H1 (cell line): ENCODE results near the gene CELF4. TPM values are rescaled to one million over a fixed set of nuclear protein-coding genes. Genes with fewer than 3 reads are reported as not detected.

ENCODE experiments used
- CTCF ChIA-PET: fragments of 300-600 bp; sonication (Branson Sonifier 250); formaldehyde crosslinking; loops from one replicate; lab custom pipeline; 2021; ENCODE audit not compliant: partially characterized antibody; lab: Charles Lee
- POLR2A ChIA-PET: fragments of 300-600 bp; sonication (Branson Sonifier 250); formaldehyde crosslinking; loops from one replicate; lab custom pipeline; 2021; ENCODE audit warnings: inconsistent platforms; ENCODE audit not compliant: partially characterized antibody; lab: Charles Lee
- DNase-seq, 2 experiments: peaks; one replicate each; pipeline versions ENCODE4 v3.0.0 to v3.0.0-alpha.2; 2010 to 2022; ENCODE audit warnings: low spot score in 2 of 2, low read depth in 1 of 2, mixed read lengths in 1 of 2
- FAIRE-seq: peaks from 2 replicates; lab custom pipeline; 2011; peaks lifted over from hg19 to GRCh38; lab: Jason Lieb, UNC
- H2AFZ ChIP-seq: 2 replicates; pipeline ENCODE4 v1.8.1; 2012; ENCODE audit warnings: low read length, inconsistent platforms
- H2AK5ac ChIP-seq: 2 replicates; pipeline ENCODE4 v1.6.1; 2013; ENCODE audit warnings: low read depth, low read length
- H2BK120ac ChIP-seq: replicated peaks from 2 replicates; pipeline ENCODE3; 2013; ENCODE audit warnings: low read depth, low read length, inconsistent platforms
- H2BK12ac ChIP-seq: 2 replicates; pipeline ENCODE4 v1.6.1; 2013; ENCODE audit warnings: low read depth, low read length
- H2BK15ac ChIP-seq: 2 replicates; pipeline ENCODE4 v1.6.1; 2013; ENCODE audit warnings: low read length
- H2BK20ac ChIP-seq: 2 replicates; pipeline ENCODE4 v1.6.1; 2013; ENCODE audit warnings: low read length
- H2BK5ac ChIP-seq: 2 replicates; pipeline ENCODE4 v1.6.1; 2013; ENCODE audit warnings: low read depth, low read length
- H3K14ac ChIP-seq: 2 replicates; pipeline ENCODE4 v1.6.1; 2013; ENCODE audit warnings: inconsistent platforms; ENCODE audit not compliant: insufficient read length
- H3K18ac ChIP-seq: 2 replicates; pipeline ENCODE4 v1.6.1; 2013; ENCODE audit warnings: low read length; ENCODE audit errors: extremely low read depth
- H3K23ac ChIP-seq: 2 replicates; pipeline ENCODE4 v1.6.1; 2013; ENCODE audit warnings: inconsistent platforms; ENCODE audit not compliant: insufficient read length
- H3K23me2 ChIP-seq: 2 replicates; pipeline ENCODE4 v1.6.1; 2013; ENCODE audit warnings: low read depth, low read length
- H3K27ac ChIP-seq: 2 replicates; pipeline ENCODE4 v1.6.1; 2011; ENCODE audit warnings: low read depth, low read length, inconsistent platforms
- H3K27me3 ChIP-seq, 4 experiments: replicated peaks in 1 of 4; 1 replicate in 1 of 4; 2 replicates in 3 of 4; pipeline versions ENCODE4 v1.6.1 to v1.8.1; 2011 to 2013; ENCODE audit warnings: low read length in 3 of 4, mild to moderate bottlenecking in 3 of 4, inconsistent platforms in 2 of 4, mixed read lengths in 2 of 4, moderate library complexity in 1 of 4; ENCODE audit not compliant: control insufficient read depth in 3 of 4, insufficient read depth in 3 of 4; ENCODE audit errors: extremely low read depth in 1 of 4
- H3K36me3 ChIP-seq, 4 experiments: 2 replicates each; pipeline versions ENCODE4 v1.6.1 to v1.8.1; 2011 to 2013; ENCODE audit warnings: mild to moderate bottlenecking in 4 of 4, low read length in 3 of 4, moderate library complexity in 2 of 4, control low read depth in 1 of 4, inconsistent platforms in 1 of 4; ENCODE audit not compliant: insufficient read depth in 4 of 4, control insufficient read depth in 2 of 4
- H3K4ac ChIP-seq: replicated peaks from 2 replicates; pipeline ENCODE3; 2013; ENCODE audit warnings: low read length, low read depth, mixed read lengths, inconsistent platforms; ENCODE audit not compliant: insufficient read length
- H3K4me1 ChIP-seq, 4 experiments: replicated peaks in 1 of 4; 1 replicate in 1 of 4; 2 replicates in 3 of 4; pipeline versions ENCODE4 v1.6.1 to v1.8.1; 2011 to 2013; ENCODE audit warnings: low read length in 3 of 4, inconsistent platforms in 2 of 4, mixed read lengths in 1 of 4; ENCODE audit not compliant: insufficient read depth in 4 of 4, control insufficient read depth in 3 of 4
- H3K4me2 ChIP-seq, 2 experiments: 2 replicates each; pipeline versions ENCODE4 v1.6.1 to v1.8.1; 2011 to 2013; ENCODE audit warnings: low read depth in 2 of 2, low read length in 2 of 2, control low read depth in 1 of 2, inconsistent platforms in 1 of 2, mild to moderate bottlenecking in 1 of 2; ENCODE audit not compliant: insufficient read depth in 1 of 2
- H3K4me3 ChIP-seq, 4 experiments: fragments of 200-600, 300-600 bp in 1 of 4; sonication (generic), shearing (Covaris generic), sonication (Bioruptor Twin) in 1 of 4; 2 replicates each; pipeline versions ENCODE4 v1.5.1 to v1.8.1; 2011 to 2016; ENCODE audit warnings: low read length in 4 of 4, low read depth in 3 of 4, control low read depth in 2 of 4, inconsistent platforms in 2 of 4, mild to moderate bottlenecking in 2 of 4, mixed read lengths in 1 of 4, moderate library complexity in 1 of 4; ENCODE audit not compliant: insufficient read depth in 2 of 4; ENCODE audit errors: extremely low read depth in 1 of 4
- H3K56ac ChIP-seq: replicated peaks from 2 replicates; pipeline ENCODE3; 2013; ENCODE audit warnings: low read depth, mild to moderate bottlenecking, mixed read lengths, low read length, inconsistent platforms; ENCODE audit not compliant: insufficient read length
- H3K79me1 ChIP-seq: 2 replicates; pipeline ENCODE4 v1.6.1; 2013; ENCODE audit warnings: low read depth, low read length, control low read depth
- H3K79me2 ChIP-seq, 2 experiments: 2 replicates each; pipeline versions ENCODE4 v1.6.1 to v1.8.1; 2012 to 2013; ENCODE audit warnings: low read length in 2 of 2, mild to moderate bottlenecking in 2 of 2, inconsistent platforms in 1 of 2; ENCODE audit not compliant: insufficient read depth in 2 of 2, control insufficient read depth in 1 of 2
- H3K9ac ChIP-seq, 4 experiments: replicated peaks in 1 of 4; 1 replicate in 1 of 4; 2 replicates in 3 of 4; pipeline versions ENCODE4 v1.6.1 to v1.8.1; 2011 to 2013; ENCODE audit warnings: low read depth in 3 of 4, low read length in 3 of 4, control low read depth in 2 of 4, mild to moderate bottlenecking in 2 of 4, moderate library complexity in 2 of 4, inconsistent platforms in 1 of 4; ENCODE audit errors: extremely low read depth in 1 of 4
- H3K9me3 ChIP-seq, 2 experiments: 2 replicates each; pipeline versions ENCODE4 v1.6.1 to v1.8.1; 2012 to 2013; ENCODE audit warnings: mild to moderate bottlenecking in 2 of 2, moderate library complexity in 2 of 2, control low read depth in 1 of 2, inconsistent platforms in 1 of 2, low read depth in 1 of 2, low read length in 1 of 2, mixed read lengths in 1 of 2; ENCODE audit not compliant: insufficient read depth in 2 of 2
- H4K20me1 ChIP-seq, 2 experiments: replicated peaks in 1 of 2; 2 replicates each; pipeline versions ENCODE3 to v1.8.1; 2011 to 2013; ENCODE audit warnings: inconsistent platforms in 2 of 2, low read length in 2 of 2, mild to moderate bottlenecking in 1 of 2; ENCODE audit not compliant: insufficient read depth in 2 of 2, control insufficient read depth in 1 of 2
- H4K5ac ChIP-seq: 2 replicates; pipeline ENCODE4 v1.6.1; 2013; ENCODE audit warnings: low read length, low read depth, mixed read lengths, inconsistent platforms; ENCODE audit not compliant: insufficient read length
- H4K8ac ChIP-seq: 2 replicates; pipeline ENCODE4 v1.8.0; 2013; ENCODE audit warnings: mild to moderate bottlenecking, moderate library complexity, low read length, inconsistent platforms; ENCODE audit not compliant: insufficient read depth; ENCODE audit errors: extremely low read depth
- H4K91ac ChIP-seq: replicated peaks from 2 replicates; pipeline ENCODE3; 2013; ENCODE audit warnings: low read length, mixed read lengths, inconsistent platforms; ENCODE audit not compliant: insufficient read length
- HDAC2 ChIP-seq, 2 experiments: fragments of 300-600 bp in 1 of 2; sonication (generic) in 1 of 2; IDR thresholded peaks; 2 replicates each; pipeline ENCODE4 v1.6.1; 2011 to 2012; ENCODE audit warnings: low read depth in 2 of 2, low read length in 2 of 2, mild to moderate bottlenecking in 2 of 2, moderate library complexity in 2 of 2, borderline replicate concordance in 1 of 2, inconsistent platforms in 1 of 2
- JUND ChIP-seq: IDR thresholded peaks from 2 replicates; pipeline ENCODE4 v1.6.1; 2011; ENCODE audit warnings: mild to moderate bottlenecking, improper control_type of control experiment, low read length
- RAD21 ChIP-seq, 2 experiments: IDR thresholded peaks in 1 of 2; conservative IDR thresholded peaks in 1 of 2; 2 replicates each; pipeline ENCODE4 v1.6.1; 2011; ENCODE audit warnings: low read depth in 2 of 2, low read length in 2 of 2, improper control_type of control experiment in 1 of 2, inconsistent platforms in 1 of 2, mild to moderate bottlenecking in 1 of 2, moderate library complexity in 1 of 2
- SIRT6 ChIP-seq: IDR thresholded peaks from one replicate; pipeline ENCODE4 v1.7.1; 2012; ENCODE audit warnings: low read length, inconsistent platforms
- WGBS, 2 experiments: shearing (Covaris generic) in 1 of 2; methylation state at CpG; one replicate each; pipeline versions ENCODE4 v1.1.6 to v1.1.7; 2013 to 2015; ENCODE audit warnings: low lambda C conversion rate in 2 of 2, mixed read lengths in 2 of 2, inconsistent platforms in 1 of 2, low coverage in 1 of 2, missing lambda C conversion rate in 1 of 2; ENCODE audit not compliant: insufficient replicate concordance in 2 of 2, insufficient coverage in 1 of 2, insufficient read length in 1 of 2; ENCODE audit errors: extremely low coverage in 1 of 2, missing lambda C conversion rate in 1 of 2; 5-methylcytosine and 5-hydroxymethylcytosine counted together
- polyA plus RNA-seq, 7 experiments: library from polyadenylated mRNA; depleted of rRNA in 3 of 7; stranded (reverse) in 5 of 7; unstranded in 2 of 7; fragments of >200 nt in 5 of 7; fragments of 200-250 nt in 2 of 7; gene quantifications; 1 replicate in 5 of 7; 2 replicates in 1 of 7; 4 replicates in 1 of 7; pipeline versions ENCODE4 v1.2.1 to v1.2.3, GENCODE V29; 2011 to 2013; ENCODE audit warnings: missing spikeins in 2 of 7, mixed read lengths in 2 of 7
- total RNA-seq: library from RNA; stranded (reverse); fragmentation: NEBNext Ultra II Directional; extraction: Animal tissue kit (Norgen Biotek cat#: 25700); gene quantifications from 2 replicates; pipeline ENCODE4 v1.2.1, GENCODE V29; 2021
- TF ChIP-seq, protein P1 (sequence below), 3 experiments: IDR thresholded peaks; 1 replicate in 2 of 3; 2 replicates in 1 of 3; pipeline versions ENCODE4 v1.5.1 to v1.6.1; 2011; ENCODE audit warnings: low read length in 3 of 3, mild to moderate bottlenecking in 3 of 3, inconsistent platforms in 2 of 3, low read depth in 1 of 3, moderate library complexity in 1 of 3; ENCODE audit not compliant: insufficient read depth in 1 of 3; ENCODE audit errors: control extremely low read depth in 1 of 3
- TF ChIP-seq, protein P2 (sequence below): IDR thresholded peaks from 2 replicates; pipeline ENCODE4 v1.6.1; 2012; ENCODE audit warnings: inconsistent platforms

Gene CELF4
- total and polyA plus RNA-seq, 2 of the 8 experiments (the other 6 are each of a cell fraction or from before 2014, with no cell fraction given): 1.6 to 3.4 TPM

GRCh38 chr18:37578886-37579513 is 13.4 kb upstream of the CELF4 start:
- CTCF ChIA-PET: interaction anchor here (0.6 to 4.4 kb wide), 26 partner anchors 8 to 445 kb away, joined by 3 to 24 read pairs (median 3); no protein-coding TSS in a partner anchor

More at GRCh38 chr18:37578886-37579513, 13.4 kb upstream of the CELF4 start:
- Histone ChIP-seq H3K79me1 (no peaks in the 10 kb centered on the region), H3K18ac (peak overlapping the region; percentile 71), H3K9ac (no peak overlapping the region), H2BK120ac (no peak overlapping the region), H3K23ac (no peak overlapping the region), H2BK20ac (peak overlapping the region; percentile 86), H3K4me3 (0 out of 8 replicates have a peak overlapping the region, but pooled peaks of 1 of the 4 experiments have one; percentile 8), H3K23me2 (no peaks in the 10 kb centered on the region), H3K4me2 (peak overlapping the region in 1 of 2 experiments; percentile 86; a peak in 1 of 4 replicates), H3K27ac (no peak overlapping the region), H4K8ac (no peak overlapping the region), H2BK15ac (peak overlapping the region; percentile 83), H4K91ac (peak overlapping the region; percentile 54), H3K14ac (no peak overlapping the region), H3K36me3 (no peaks in the 10 kb centered on the region), H2AFZ (peak overlapping the region; percentile 4; the same call in 1 of the 2 replicates), H2BK12ac (peak overlapping the region; percentile 96), H3K4me1 (peaks cover 25 to 39% (median 31%) of the 10 kb centered on the region in 4 experiments), H2BK5ac (peak overlapping the region; percentile 18; the same call in 1 of the 2 replicates), H3K56ac (no peak overlapping the region), H3K27me3 (peaks cover 0 to 2% (median 0%) of the 10 kb centered on the region in 4 experiments; a peak in 3 of 7 replicates), H3K79me2 (no peaks in the 10 kb centered on the region), H4K20me1 (no peaks in the 10 kb centered on the region), H3K9me3 (no peaks in the 10 kb centered on the region), H4K5ac (no peak overlapping the region), H2AK5ac (peak overlapping the region; percentile 57; the same call in 1 of the 2 replicates), H3K4ac (peak overlapping the region; percentile 34)
- DNase-seq: no peak
- WGBS, 2 experiments: 70% methylated on average over 14 of the region's 14 CpGs; no CpG with 5 or more reads in 1 of the 2 experiments
- TF ChIP-seq, protein P1, sequence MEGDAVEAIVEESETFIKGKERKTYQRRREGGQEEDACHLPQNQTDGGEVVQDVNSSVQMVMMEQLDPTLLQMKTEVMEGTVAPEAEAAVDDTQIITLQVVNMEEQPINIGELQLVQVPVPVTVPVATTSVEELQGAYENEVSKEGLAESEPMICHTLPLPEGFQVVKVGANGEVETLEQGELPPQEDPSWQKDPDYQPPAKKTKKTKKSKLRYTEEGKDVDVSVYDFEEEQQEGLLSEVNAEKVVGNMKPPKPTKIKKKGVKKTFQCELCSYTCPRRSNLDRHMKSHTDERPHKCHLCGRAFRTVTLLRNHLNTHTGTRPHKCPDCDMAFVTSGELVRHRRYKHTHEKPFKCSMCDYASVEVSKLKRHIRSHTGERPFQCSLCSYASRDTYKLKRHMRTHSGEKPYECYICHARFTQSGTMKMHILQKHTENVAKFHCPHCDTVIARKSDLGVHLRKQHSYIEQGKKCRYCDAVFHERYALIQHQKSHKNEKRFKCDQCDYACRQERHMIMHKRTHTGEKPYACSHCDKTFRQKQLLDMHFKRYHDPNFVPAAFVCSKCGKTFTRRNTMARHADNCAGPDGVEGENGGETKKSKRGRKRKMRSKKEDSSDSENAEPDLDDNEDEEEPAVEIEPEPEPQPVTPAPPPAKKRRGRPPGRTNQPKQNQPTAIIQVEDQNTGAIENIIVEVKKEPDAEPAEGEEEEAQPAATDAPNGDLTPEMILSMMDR (IDR thresholded peaks at IDR 0.05; ENCODE audit: control extremely low read depth in 1 of 3, insufficient read depth in 1 of 3, low read depth in 1 of 3, low read length in 3 of 3): peak; percentile 1 to 37 (median 18); a peak in 3 of 4 replicates
- TF ChIP-seq JUND (no peak), SIRT6 (no peak), HDAC2 (IDR thresholded peaks at IDR 0.05; ENCODE audit: borderline replicate concordance in 1 of 2, low read depth in 2 of 2, low read length in 2 of 2) (no peak), RAD21 (IDR thresholded peaks at IDR 0.05 in 1 of 2, conservative IDR thresholded peaks at IDR 0.05 in 1 of 2; ENCODE audit: low read depth in 2 of 2, low read length in 2 of 2) (peak; percentile 22 to 31; a peak in 2 of 4 replicates)
- TF ChIP-seq, protein P2, sequence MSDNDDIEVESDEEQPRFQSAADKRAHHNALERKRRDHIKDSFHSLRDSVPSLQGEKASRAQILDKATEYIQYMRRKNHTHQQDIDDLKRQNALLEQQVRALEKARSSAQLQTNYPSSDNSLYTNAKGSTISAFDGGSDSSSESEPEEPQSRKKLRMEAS: peak; percentile 58; the same call in 1 of the 2 replicates
- peak; percentile 39 for FAIRE-seq
- POLR2A ChIA-PET: interaction anchor here (1.7 to 4.7 kb wide), 4 partner anchors 9 to 14 kb away, joined by 4 to 21 read pairs (median 6); no protein-coding TSS in a partner anchor
